Glomerular endothelial cell (primary cell): ENCODE results near the gene MARCHF4. TPM values are rescaled to one million over a fixed set of nuclear protein-coding genes. Genes with fewer than 3 reads are reported as not detected.
"Not testable (repeated sequence)": the region's sequence is repeated elsewhere in the genome, so short reads cannot be mapped to it uniquely, and the experiment has no call there.

Experiments used
- DNase-seq: peaks from one replicate; pipeline ENCODE4 v3.0.0-alpha.2; 2011; ENCODE audit warnings: low read depth, low spot score; ENCODE audit errors: extremely low read depth
- total RNA-seq: library from RNA; depleted of rRNA; stranded (reverse); fragments of >200 nt; gene quantifications from 2 replicates; pipeline ENCODE4 v1.2.3, GENCODE V29; 2015

MARCHF4 gene
- total RNA-seq, 1 donor from 2014 or later = 29.5 TPM

DNA sequence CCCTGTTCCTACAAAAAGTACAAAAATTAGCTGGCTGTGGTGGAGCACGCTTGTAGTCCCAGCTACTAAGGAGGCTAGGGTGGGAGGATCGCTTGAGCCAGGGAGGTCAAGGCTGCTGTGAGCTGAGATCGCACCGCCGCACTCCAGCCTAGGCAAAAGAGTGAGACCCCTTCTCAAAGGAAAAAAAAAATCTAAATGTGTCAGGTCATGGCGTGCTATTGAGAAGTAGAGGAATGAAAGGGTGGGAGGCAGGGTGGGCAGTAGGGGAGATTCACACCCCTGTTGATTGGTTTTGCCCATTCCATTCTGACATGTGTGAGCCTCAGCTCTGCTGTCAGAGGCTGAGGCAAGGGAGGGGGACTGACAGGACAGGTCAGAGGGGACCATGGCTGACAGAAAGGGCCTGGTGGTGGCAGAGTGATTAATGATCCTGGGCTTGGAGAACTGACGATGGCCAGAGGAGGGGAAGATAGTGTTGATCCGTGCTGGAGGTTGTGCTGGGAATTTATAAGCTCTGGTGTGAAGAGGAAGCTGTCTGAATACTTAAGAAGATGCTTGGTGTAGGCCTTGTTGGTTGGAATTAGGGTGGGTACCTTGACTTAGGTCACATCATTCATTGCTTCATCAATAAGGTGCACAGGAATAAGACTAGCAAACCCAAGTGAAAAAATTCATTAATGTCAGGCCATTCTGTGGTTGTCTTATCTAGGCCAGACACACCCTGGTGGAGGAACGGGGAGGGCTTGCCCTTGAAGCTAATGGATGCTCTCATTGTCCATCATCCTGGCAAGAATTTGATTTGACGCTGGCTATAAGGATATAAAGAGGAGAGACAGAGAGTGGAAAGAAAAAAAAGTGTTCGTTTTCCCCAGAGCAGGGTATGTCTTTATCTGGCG, 20.9 kb upstream of the MARCHF4 start:
- no peak for DNase-seq

DNA sequence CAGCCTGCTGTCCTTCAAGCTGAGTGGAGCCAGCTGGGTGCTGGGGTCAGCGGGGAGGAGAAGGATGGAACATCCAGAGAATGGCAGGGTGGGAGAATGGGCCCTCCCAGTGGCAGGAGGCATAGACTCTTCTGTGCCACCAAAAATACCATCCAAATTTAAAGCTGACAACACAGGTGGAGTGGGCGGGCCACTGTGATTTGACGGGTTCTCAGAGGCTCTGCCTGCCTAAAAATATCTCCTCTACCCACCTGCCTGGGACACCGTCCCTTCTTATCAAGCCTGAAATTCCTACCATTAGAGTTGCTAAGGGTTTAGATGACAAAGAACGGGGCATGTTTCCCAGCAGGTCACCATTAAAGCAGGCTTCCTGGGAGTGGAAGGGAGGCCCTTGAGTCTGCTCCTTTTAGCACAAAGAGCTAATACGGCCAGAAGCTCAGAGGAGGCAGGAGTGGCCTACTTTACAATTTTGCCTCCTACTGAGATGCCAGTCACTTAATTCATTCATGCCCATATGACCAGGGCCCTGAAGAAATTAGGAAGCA, 19.8 kb upstream of the MARCHF4 start:
- no peak for DNase-seq

DNA sequence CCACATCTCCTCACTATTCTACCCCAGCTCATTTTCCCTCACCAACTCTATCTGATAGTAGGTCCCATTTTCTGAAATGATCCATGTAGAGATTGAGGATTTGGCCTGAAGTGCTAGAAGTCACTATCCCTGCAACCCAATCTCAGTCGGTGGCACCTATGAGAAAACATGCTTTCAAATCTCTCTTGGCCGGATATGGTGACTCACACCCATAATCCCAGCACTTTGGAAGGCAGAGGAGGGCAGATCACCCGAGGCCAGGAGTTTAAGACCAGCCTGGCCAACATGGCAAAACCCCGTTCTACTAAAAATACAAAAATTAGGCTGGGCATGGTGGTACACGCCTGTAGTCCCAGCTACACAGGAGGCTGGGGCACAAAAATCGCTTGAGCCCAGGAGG, 19.1 kb upstream of the MARCHF4 start:
- no peak for DNase-seq

DNA sequence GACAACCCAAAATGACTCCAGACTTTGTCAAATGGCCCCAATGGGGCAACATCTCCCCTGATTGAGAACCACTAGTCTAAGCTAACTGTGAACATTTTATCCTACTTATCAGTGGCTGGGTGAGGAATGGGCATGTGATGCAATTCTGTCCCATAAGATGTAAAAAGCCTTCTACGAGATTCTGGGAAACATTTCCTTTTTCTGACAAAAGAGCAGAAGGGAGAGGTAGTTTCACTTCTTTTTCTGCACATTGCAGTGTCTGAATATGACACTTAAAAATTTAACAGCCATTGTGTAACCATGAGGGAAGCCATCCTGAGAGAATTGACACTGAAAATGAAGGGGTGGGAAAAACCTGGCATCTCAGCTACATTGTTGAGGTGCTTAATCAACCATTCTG, 17.3 kb upstream of the MARCHF4 start:
- no peak for DNase-seq

DNA sequence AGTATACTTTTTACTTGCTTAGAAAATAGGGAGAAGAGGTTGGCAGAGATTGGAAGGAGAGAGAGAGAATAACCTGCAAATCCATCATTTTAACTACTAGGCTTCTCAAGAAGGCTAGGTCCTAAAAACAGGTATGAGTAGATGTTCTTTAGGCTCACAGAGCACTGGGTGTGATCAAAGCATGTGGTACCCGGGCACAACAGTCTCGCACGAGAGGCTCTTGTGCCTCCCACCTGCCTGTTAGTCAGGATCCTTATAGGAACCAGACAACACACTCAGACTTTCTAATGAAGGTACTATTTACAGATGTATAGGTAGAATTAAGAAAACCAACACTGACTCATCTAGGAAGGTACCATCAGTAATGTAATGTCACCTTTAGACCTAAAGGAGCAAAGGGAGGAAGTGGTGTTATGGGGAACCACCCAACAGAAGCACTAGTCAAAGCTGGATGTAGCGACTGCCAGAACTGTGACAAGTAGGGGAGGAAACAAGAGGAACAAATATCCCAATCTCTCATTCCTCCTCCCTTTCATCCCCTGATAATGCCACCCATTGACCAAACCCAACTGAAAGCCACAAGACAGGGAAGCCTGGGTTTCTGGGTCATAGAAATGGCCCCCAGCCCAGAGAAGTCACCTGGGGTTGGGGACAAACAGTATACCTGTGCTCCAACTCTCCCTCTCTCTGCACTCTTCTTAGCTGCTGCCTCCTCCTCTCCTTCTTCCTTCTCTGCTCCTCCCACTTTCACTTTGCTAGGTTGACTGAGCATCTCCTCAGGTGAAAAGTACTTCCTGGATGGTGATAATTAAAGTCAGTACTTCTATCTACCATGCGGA, 16.0 kb upstream of the MARCHF4 start:
- DNase-seq = no peak

- DNase-seq = no peak
Measured at GRCh38 chr2:216387262-216387661, 15.0 kb upstream of the MARCHF4 start.

DNA sequence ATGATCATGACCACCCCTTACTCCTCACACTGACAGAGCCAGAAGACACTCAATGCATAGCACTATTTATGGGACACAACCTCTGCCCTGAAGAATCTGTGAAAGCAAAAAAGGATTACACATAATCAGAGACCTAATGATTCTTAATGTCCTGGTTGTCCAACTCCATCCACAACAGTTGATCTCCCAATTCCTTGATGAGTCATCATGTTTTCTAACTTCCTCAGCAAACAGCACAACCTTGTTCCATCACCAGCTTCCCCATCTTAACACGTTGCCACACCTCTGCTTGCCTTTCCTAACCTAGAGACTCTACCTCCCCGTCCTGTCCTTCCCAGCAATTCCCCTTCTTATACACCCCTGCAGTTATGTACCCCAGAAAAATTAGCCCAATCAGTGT, 13.2 kb upstream of the MARCHF4 start:
- no peak for DNase-seq

DNA sequence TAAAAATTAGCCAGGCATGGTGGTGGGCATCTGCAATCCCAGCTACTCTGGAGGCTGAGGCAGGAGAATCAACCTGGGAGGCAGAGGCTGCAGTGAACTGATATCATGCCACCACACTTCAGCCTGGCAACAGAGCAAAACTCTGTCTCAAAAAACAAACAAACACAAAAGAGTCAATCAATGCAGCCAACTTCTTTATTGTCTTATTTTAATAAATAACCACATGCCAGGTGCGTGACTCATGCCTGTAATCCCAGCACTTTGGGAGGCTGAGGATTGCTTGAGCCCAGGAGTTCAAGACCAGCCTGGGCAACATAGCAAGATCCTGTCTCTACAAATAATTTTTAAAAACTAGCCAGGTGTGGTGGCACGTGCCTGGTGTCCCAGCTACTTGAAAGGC, 12.1 kb upstream of the MARCHF4 start:
- not testable (repeated sequence) for DNase-seq

DNA sequence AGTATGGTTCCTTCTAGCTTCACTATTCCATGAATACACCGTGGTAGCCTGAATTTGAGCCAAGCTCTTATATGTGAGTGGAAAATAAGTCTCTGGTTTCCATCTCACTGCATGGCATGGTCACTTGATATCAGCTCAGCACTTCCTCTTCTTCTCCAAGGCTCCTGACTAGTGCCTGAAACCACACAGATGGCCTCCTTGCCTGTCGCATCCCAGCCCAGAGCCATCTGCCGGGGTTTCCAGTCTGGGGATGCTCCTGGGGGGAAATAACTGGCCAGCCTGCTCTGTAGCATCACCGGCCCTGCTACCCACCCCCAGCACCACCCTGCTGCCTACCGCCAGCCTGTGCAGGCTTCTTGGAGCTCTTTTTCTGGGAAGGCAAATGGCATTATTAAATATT, 7.7 kb upstream of the MARCHF4 start:
- no peak for DNase-seq

DNA sequence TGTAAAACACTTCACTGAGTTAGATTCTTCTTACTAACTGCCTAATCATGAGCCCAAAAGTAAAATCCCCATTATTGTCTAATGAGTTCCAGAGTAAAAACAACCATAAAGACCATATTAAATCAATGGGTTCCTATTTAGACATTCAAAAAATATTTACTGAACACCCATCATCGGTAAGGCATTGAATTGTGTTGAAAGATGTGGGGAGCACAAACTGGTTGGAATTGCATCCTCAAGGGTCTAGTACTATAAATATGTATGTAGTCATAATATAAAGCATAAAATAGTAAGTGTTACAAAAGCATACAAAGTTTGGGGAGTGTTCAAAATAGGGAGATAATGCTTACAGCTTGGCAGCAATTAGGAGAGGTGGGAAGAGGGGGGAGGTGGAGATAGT, 3.0 kb upstream of the MARCHF4 start:
- no peak for DNase-seq

DNA sequence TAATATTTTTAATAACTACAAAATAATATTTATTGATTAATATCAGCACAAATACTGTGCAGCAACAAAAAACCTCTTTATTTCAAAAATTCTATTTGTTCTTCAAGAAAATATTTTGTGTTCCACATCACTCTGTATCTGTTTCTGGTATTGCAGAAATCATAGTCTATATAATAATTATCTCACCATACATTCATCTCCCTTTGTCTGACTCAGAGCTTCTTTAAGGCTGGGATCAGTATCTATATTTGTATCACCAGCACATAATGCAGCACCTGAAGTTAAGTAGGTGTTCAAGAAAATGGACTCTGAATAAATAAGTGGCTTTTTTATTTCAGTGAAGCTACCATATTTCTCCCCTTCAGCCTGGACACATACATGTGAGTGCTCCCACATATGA, 1.6 kb upstream of the MARCHF4 start:
- no peak for DNase-seq

DNA sequence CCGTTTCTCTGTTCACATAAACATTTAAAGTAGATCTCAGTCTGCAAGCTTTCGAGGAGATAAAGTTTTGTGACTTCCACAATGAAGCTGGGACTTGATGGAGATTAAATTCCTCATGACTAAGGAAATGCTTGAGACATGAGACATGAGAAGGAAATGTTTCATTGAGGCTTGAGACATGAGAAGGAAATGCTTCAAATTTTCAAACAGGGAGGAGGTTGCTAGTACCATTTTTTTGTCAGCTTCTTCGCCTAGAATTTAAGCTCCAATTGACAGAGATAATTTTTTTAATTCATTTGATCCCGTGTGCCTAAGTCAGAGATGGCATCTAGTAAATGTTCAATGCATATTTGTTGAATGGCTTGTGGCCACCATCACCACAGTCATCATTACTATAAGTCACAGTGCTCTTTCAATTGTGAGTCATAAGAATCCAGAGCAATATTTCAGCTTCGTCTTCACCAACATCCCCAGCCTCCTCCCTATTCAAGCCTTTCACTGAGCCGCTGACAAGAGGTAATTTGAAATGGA, 543 bp upstream of the MARCHF4 start:
- DNase-seq = peak; percentile 75

- no peak for DNase-seq
Measured at GRCh38 chr2:216370961-216371712, 1.1 kb downstream of the MARCHF4 start.

DNA sequence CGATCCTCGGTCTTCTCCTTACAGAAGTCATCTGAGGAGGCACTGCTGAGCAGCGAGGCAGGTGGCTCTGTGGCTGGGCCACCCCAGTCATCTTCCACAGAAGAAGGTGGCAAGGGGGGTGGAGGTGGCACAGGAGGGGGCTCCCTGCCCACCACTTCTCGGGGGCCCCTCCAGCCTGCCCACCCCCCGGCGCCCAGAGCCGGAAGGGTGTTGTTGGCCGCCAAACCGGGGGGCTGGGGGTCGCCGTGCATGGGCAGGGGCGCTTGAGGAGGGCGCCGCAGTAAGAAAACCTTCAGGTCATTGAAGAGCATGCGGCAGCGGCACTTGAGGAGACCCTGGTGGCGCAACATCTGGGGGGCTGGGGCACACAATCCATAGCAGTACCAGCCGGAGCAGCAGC, 2.5 kb downstream of the MARCHF4 start:
- no peak for DNase-seq

DNA sequence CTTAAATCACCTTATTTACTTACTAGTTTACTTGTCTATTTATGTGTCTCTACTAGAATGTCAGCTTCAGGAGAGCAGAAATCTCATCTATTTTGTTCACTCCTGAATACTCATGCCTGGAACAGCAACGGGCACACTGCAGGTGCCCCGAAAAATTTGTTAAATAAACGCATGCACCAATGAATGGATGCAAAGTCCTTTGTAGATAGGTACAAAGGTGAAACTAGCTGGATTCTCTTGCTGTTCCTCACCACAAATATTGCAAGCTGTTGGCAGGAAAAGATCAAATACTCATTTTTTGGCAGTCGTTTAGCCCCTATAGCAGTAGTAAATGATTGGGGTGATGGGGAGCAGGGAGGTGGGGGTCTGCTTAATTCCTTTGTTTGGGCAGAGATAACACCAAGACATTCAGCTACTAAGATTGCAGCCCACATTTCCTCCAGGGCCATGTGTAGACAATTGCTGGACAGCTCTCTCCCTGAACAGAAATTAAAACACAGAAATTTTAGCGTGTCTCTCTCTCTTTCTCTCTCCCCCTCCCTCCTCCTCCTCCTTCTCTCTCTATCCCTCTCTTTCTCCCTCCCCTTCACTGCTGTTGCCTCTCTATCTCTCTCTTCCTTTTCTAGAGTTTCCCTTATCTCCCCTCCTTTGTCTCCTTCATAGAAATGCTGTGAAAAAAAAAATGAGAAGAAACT, 5.4 kb downstream of the MARCHF4 start:
- DNase-seq = no peak

DNA sequence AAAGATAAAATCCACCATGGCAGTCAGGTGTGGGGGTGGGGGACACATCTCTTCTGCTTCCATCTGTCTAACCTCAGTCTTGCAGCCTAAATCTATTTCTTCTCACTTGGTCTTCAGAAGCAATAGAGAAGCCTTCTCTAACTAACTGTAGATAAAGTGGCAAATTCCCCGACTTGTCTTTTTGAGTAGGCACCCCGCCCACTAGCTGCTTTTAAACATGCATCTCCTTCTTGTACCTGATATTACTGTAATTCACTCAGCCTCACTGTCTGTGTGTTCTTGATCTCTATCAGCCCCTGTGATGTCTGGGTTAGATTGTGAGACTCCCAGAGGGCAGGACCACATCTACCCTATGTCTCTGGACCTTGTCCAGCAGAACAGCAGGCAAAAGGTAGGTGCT, 6.8 kb downstream of the MARCHF4 start:
- no peak for DNase-seq

DNA sequence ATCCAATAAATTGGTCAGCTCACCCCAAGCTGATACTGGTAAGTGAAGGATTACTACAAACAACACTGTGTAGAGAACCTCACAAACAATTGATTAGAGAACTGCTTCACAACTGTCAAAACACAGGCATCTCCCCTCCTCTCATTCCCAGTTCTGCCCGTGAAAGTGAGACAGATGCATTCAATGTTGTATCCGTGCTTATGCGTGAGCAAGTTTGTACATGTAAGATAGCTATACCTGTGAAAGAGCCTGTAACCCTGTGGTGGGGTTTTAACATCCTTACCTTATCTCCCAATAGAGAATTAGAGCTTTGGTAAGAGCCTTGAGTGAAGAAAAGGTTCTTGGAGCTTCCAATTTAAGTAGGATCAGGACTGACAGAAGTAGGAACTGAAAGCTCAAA, 9.1 kb downstream of the MARCHF4 start:
- no peak for DNase-seq

- DNase-seq = no peak
Measured at GRCh38 chr2:216362730-216363129, 9.6 kb downstream of the MARCHF4 start.

GRCh38 chr2:216355711-216356110, 16.6 kb downstream of the MARCHF4 start:
- DNase-seq = no peak

- no peak for DNase-seq
Measured at GRCh38 chr2:216354306-216354705, 18.0 kb downstream of the MARCHF4 start.
